NCI-H1048 (cell line): Measurements from ENCODE around the gene PRRC1.
"Not testable (repeated sequence)": the region's sequence is repeated elsewhere in the genome, so short reads cannot be mapped to it uniquely, and the experiment has no call there.

ENCODE experiments used
- DNase-seq: peaks from one replicate; lab custom pipeline; 2025; lab: John Stamatoyannopoulos, UW

Gene PRRC1

GRCh38 chr5:127517480-127518318 lies at the start of gene PRRC1:
TSS of gene PRRC1 (plus strand) at chr5:127517640. CDS start at chr5:127523480, 5,840 bp downstream.
- peak; percentile 47 for DNase-seq

DNA sequence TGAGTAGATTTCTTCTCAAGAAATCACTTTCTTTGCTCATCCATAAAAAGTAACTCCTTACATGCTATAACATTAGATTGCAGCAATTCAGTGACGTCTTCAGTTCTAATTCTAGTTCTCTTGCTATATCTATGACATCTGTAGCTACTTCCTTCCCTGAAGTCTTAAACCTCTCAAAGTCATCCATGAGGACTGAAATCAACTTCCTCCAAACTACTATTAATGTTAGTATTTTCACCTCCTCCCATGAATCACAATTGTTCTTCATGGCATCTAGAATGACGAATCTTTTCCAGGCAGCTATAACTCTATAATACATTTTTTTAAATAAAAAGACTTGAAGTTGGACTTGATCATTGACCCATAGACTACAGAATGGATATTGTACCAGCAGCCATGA lies 46.2 kb upstream of the PRRC1 start:
- no peak for DNase-seq

GRCh38 chr5:127472700-127473099 lies 44.7 kb upstream of the PRRC1 start:
- no peak for DNase-seq

DNA sequence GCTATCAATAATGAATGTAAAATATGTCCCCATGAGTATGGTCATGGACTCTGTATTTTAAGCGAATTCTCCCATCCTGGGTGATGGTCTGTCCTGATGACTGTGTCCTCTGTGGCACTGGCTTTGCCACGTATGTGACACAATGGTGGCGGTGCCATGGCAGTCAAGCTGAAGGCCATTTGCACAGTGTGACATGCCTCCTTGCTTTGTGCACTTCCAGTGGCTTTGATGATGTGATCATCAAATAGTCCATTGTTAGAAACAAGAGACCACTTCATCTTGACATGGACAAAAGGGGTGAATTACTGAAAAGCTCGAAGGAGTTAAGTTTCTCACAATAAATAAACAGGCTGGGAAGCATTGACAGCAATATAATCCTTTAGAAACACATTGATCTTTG lies 31.0 kb upstream of the PRRC1 start:
- no peak for DNase-seq

DNA sequence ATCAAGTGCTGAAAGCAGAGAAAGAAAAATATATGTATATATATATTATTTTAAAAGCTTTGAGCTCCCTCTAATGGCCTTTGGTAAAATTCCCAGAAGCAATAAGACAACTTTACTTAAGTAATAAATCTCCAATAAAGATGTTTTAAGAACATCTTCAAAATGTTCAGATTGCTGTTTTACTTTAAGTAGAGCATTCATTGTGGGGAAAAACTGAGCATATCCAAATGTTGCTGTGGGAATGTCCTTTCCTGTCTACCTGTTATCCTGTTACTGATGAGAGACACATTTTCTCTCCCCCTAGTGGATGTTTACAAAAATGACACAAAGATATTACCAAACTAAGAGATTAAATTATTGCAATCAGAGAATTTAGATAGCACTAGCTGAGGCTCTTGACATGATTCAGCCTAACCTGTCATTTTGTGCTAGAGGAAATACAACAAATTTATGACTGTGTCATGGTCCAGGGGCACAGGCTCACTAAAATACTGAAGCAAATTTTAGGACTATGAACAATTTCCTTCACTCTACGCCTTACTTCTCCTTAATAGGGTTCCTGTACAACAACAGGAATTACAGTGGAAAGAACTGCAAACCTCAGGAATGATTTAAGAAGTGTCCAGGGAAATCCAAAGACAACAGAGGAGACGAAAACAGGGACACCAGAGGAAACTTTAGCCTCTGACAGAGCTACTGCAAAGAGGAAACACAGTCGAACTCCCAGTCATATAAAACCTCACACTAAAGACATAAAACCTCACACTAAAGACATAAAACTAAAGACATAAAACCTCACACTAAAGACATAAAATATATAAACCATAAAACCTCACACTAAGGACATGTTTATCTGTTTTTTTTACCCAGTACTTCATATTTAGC lies 24.3 kb upstream of the PRRC1 start:
- DNase-seq = no peak

- DNase-seq = no peak
These were observed 18.9 kb upstream of the PRRC1 start for GRCh38 chr5:127498548-127498947.

GRCh38 chr5:127505905-127506304 lies 11.5 kb upstream of the PRRC1 start:
- DNase-seq = no peak

GRCh38 chr5:127506616-127507015 lies 10.8 kb upstream of the PRRC1 start:
- no peak for DNase-seq

DNA sequence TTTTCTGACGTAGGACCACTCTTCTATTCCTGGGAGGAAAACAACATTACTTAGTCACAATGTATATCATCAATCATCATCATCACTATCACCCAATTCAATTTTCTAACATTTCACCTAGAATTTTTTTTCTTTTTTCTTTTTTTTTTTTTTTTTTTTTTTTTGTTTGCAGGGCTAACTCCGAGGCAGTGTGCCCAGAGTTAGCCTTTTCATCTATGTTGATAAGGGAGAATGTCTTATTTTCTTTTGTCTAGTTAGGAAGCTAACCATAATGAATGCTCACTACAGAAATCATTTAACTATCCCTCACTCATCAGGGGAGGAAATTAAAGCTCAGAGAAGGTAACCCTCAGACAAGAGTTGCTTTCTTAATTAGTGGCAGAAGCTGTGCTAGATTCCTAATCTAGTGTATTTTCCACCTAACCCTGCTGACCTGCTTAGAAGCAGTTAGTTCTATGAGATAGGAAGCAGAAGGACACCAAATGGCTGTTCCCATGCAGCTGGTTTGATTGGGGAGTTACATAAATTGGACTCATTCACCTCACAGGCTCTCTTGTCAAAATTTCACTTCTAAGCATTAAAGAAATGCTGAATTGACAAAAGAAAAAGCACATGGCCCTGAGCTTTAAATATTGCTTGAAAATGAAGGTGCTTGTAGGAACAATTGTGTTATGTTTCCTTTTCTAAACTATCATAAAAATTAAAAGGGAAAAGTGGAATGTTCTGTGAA lies 8.6 kb upstream of the PRRC1 start:
- DNase-seq = no peak

- DNase-seq = no peak
These were observed 4.0 kb upstream of the PRRC1 start for GRCh38 chr5:127513408-127513970.

GRCh38 chr5:127514816-127515215 lies 2.6 kb upstream of the PRRC1 start:
- DNase-seq = no peak

DNA sequence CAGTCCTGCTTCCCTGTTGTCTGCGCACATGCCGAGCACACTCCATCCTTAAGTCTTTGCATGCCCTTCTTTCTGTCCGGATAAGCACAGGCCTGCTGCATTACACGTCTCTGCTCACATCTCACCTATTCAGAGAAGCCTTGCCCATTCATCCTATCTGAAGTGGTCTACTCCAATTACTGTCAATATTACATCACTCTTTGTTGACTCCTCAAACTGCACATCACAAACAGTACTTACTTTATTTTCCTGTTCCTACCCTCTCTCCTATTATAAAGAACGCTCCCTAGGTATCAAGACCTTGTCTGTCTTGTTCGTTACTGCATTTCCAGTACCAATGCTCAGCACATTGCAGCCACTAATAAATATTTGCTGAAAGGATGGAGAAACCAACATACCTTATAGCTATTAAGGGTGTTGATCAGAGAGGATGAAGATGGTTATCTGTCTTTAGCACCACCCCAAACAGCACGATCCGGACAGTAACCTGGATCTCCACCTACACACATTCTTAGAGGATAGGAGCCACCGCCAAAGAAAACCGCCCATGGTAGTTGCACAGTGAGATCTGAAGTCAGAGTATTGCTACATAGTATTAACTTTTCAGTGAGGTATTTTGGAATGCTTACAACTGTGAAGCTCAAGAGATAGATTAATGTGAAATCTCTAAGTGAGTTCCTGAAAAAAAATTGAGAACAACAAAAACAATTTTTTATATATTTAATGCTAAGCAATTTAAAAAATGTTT lies 1.6 kb upstream of the PRRC1 start:
- DNase-seq = no peak

- no peak for DNase-seq
These were observed 345 bp upstream of the PRRC1 start for GRCh38 chr5:127517110-127517479.

- DNase-seq = no peak
These were observed 830 bp downstream of the PRRC1 start for GRCh38 chr5:127518319-127518621.

GRCh38 chr5:127519527-127519926 lies 2.1 kb downstream of the PRRC1 start:
- DNase-seq = no peak

DNA sequence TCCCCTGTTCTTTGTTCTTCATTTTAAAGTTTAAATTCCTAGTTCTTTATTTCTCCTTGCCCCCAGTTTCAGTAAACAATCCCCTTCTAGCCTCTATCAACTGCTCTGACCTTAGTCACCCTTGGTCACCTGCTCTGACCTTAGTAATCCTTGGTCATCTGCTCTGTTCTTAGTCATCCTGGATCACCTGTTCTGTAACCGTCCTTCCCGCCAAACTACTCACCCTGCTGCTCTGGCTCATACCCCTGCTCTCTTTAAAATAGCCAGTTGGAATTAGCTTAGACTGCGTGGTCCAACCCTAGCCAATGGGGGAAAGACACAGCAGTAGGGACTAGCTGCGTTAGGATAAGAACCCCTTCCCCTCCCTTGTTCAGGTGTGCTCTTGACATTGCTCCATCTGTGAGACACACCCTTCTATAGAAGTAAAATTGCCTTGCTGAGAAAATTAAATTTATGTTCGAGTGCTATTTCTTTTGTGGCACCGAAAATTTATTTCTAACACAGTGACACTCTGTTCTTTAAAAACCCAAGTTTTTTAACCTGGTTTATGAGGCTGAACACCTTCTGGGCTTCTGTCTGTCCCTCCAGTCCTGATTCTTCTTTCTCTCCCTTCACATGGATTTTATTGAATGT lies 3.8 kb downstream of the PRRC1 start:
- no peak for DNase-seq

GRCh38 chr5:127525181-127525580 lies 7.7 kb downstream of the PRRC1 start:
- DNase-seq = no peak

GRCh38 chr5:127529904-127530682 lies 12.7 kb downstream of the PRRC1 start:
- DNase-seq = no peak

DNA sequence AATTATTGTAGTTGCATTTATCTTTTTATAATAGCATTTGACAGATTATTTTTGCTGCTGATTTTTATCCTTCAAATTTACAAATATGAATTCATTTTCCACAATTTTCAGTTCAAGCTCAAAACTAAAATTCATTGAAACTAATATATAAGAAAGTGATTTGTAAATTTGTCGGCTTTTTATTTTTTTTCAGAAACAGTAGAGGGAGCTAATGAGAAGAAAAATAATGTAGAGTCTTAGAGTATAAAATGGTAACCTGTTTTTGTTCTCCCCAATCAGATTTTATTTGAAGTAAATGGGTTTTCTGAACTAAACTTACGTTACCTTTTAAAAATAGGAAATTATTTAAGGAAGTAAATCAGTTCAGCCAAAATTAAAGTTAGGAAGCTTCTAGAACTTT lies 19.2 kb downstream of the PRRC1 start:
- no peak for DNase-seq

GRCh38 chr5:127540553-127540952 lies 23.1 kb downstream of the PRRC1 start:
- not testable (repeated sequence) for DNase-seq
